Dedifferentiated amniotic fluid mesenchymal stem cell (primary cell): ENCODE results near the gene BIRC3.

Experiments
- DNase-seq: peaks from one replicate; pipeline ENCODE4 v3.0.0-alpha.2; 2016; ENCODE audit errors: extremely low spot score

The BIRC3 gene

DNA sequence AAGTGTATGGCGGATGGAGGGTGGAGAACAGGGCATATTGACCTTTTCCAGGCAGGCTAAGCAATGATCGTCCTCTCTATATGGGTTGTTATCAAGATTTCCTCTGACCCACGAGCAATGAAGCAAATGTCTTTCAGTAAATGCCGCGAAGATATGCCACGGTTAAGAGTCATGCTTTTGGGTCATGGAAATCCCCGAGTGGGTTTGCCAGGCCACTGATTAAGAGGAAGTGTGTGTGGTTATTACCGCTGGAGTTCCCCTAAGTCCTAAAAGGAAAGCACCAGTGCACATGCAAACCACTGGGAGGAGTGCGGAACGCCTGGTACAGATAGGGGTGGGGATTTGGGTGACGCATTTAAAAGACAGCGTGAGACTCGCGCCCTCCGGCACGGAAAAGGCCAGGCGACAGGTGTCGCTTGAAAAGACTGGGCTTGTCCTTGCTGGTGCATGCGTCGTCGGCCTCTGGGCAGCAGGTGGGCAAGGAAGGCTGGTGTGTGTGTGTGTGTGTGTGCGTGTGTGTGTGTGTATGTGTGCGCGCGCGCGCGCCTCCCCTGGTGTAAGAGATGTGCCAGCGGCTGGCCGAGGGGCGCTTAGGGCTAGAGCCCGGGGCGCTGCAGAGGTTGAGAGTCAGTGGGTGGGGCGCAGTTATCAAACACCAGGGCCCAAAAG is at the start of gene BIRC3:
Gene BIRC3 (plus strand): TSS at position 386 of the 669 bp plus-strand sequence. CDS start 7,026 bp downstream, outside the sequence.
- peak; percentile 61 for DNase-seq

DNA sequence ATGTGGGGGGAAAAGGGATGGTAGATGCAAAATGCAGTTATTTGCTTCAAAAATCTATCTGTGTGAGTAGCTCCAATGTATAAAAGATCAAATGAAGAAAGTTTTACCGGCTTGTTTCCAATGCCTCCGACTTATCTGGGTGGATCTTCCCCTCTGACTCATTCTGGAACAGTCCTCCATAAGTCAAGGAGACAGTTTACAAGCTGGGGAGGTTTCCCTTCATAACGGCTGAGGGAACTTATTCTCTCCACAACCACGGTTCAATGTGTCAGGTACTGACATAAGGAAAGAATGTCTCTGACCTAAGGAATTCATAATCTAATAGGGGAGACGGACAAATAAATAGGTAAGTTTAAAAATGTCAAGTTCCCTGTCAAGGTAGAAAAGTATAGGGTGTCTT is 49.7 kb upstream of the BIRC3 start:
- no peak for DNase-seq

GRCh38 chr11:102268083-102268984 is 49.0 kb upstream of the BIRC3 start:
- no peak for DNase-seq

- no peak for DNase-seq
Measured at GRCh38 chr11:102268985-102269470, 48.3 kb upstream of the BIRC3 start.

GRCh38 chr11:102269927-102270326 is 47.4 kb upstream of the BIRC3 start:
- DNase-seq, result no peak

DNA sequence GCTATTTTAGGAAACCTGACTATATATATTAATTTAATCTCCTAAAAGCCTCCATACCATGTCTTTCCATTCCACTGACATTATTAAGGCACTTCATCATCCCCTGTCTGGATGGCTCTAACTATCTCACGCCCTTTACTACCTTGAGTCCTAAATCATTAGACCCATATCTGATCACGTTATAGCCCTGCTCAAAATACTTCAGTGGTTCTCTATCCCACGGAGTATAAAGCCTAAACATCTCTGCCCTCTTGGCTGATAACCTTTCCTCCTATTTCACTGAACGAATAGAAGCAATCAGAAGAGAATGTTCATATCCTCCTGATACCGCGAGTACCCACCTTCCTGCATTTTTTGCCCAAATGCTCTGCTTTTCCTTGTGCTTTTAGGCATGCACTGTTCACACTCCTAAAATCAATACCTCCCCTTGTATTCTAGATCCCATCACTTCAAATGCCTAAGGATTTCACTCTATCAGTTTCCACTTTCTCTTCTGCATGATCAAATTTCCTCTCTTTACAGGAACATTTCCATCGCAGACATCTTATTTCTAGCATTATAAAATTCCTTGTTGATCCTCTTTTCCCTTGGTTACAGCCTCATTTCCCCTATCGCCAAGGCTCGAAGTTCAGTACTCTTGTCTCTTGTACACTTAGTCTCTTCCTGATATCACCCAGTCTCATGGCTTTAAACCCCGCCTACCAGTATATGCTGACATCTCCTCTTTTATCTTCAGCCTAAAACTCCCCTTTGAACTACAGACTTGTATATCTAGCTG is 45.0 kb upstream of the BIRC3 start:
- DNase-seq, result no peak

- DNase-seq, result no peak
Measured at GRCh38 chr11:102274628-102275027, 42.7 kb upstream of the BIRC3 start.

- no peak for DNase-seq
Measured at GRCh38 chr11:102276362-102276761, 40.9 kb upstream of the BIRC3 start.

DNA sequence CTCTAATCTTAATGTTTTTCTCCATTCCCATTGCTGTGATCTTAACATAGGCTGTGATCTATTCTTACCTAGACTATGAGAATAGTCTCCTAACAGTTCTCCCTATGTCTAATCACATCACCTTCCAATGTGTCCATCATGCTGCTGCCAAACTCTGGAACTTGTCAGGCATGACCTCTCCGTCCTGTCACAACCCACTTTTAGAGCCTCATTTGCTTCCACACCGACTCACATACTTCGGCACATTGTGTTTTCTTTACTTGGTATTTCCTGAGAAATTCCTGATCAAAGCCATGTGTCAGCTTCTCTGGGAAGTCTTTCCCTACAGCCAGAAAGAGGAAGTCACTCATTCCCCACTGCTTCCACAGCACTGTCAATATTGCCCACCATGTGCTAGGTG is 40.5 kb upstream of the BIRC3 start:
- DNase-seq, result no peak

DNA sequence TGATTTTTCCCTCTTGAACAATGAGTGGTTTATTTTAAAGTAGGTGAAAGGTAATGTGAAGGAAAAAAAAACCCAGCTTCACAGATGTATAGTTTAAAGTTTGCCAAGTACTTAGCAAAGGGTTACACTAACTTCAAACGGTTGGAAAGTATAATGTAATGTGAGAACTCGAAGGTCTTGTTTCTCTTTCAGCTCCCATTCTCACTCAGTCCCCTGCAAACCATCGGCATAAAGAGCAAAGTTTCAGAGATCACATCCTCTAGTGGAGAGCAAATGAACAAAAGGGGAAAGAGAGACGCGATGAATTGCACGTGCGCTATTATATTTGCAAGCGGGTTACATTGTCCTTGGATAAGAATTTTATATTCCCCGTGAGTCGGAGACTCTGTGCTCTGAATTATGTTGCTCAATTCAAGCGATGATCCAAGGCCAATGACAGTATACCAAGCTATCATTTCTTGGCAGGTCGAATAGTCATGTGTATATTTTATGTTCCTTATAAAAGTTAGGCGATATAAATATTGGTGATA is 37.6 kb upstream of the BIRC3 start:
- peak; percentile 53 for DNase-seq

DNA sequence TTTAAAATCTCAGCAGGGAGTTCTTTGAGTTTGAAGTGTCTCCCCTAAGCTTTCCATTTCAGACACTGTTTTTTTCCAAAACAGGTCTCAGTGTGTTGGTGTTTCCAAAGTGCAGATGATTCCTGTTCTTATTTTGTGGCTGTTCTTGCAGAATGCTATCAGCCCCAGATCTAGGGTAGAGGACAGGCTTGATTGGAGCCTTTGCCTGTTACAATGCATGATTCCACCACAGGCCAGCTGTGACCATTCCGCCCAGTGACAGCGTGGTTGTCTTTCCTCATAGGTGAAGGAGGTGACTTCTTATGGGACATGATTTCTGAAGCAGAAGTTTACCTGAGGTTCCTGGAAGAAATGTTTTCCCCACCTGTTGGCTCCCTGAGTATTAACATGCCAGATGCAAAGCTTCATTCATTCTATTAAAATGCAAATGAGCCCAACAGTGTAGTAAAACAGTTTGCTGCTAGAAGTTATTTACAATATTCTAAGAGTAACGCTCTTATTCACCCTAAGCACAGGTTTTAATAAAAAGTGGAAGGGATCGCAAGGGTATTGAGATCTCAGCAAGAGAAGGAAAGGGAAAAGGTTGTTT is 36.9 kb upstream of the BIRC3 start:
- no peak for DNase-seq

GRCh38 chr11:102283116-102283485 is 34.2 kb upstream of the BIRC3 start:
- no peak for DNase-seq

- DNase-seq, result no peak
Measured at GRCh38 chr11:102284008-102284407, 33.3 kb upstream of the BIRC3 start.

- DNase-seq, result no peak
Measured at GRCh38 chr11:102286292-102286691, 31.0 kb upstream of the BIRC3 start.

DNA sequence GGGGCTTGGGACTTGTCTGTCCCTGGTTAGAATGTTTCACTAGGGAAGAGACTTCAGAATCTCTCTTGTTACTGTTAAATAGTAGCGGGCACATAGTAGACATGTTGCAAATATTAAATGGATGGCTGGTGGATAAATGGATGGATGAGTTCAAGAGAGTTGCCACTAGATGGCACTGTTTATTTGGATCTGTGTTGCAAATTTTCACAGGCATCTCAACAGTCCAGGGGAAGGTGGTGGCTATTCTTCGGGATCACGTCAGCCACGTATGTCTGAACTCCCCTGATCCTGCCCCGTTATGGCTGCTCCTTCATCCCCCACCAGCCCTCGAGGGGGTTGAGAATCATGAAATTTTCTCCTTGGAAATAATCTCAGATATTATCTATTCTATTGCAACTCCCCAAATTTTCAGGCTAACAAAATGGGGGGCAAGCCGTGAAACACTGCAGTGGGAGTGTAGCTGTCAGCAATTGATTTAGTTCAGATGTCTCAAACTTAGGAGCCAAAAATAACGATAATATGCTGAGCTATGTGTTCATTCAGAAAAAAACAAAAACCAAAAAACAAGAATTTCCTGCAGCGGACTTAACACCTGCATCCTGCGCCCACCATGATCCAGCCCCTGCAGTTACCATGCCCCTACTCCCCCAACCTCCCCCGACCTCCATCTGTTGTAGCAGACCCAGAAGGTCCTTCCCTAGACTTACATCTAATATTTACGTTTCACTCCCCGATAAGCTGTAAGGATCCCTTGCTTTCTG is 29.1 kb upstream of the BIRC3 start:
- DNase-seq, result peak; percentile 80

DNA sequence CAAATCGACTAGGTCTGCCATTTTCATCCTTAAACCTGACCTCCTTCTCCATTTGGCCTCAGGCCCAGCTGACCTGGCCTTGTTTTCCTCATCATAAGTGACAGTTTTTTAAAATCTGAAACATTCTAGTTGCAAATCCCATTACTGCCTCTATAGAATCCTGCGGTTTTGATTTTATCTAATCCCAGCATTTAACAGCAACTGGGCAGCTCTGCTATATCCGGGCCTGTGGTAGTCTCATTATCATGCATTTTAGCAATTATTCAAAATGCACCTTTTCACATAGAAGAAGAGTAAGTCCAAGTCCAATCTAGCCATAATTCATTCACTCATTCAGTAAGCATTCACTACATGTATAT is 28.6 kb upstream of the BIRC3 start:
- no peak for DNase-seq

DNA sequence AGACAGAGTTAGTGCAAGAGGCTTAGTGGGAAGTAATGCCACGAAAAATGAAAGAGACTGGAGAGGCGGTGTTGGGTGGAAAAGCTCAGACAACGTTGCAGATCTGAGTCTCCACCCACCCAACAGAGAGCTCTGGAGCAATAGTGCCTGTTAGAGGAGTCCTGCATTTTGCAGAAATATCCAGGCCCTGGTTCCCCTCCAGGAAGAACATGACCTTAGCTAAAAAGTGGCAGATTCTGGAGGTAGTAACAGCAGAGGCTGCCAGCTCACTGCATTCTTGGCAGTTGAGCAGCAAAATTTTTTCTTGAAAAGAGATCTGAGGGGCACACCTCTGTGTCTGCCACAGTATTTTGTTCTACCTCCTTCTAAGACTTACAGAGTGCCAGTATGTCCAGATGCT is 27.7 kb upstream of the BIRC3 start:
- DNase-seq, result peak; percentile 56

- DNase-seq, result no peak
Measured at GRCh38 chr11:102291831-102292230, 25.5 kb upstream of the BIRC3 start.

GRCh38 chr11:102292933-102293332 is 24.4 kb upstream of the BIRC3 start:
- DNase-seq, result no peak

GRCh38 chr11:102293873-102294601 is 23.2 kb upstream of the BIRC3 start:
- peak; percentile 52 for DNase-seq
